ENCODE data around the gene INSR.
"Not testable (repeated sequence)": the region's sequence is repeated elsewhere in the genome, so short reads cannot be mapped to it uniquely, and the experiment has no call there.

INSR gene

DNA sequence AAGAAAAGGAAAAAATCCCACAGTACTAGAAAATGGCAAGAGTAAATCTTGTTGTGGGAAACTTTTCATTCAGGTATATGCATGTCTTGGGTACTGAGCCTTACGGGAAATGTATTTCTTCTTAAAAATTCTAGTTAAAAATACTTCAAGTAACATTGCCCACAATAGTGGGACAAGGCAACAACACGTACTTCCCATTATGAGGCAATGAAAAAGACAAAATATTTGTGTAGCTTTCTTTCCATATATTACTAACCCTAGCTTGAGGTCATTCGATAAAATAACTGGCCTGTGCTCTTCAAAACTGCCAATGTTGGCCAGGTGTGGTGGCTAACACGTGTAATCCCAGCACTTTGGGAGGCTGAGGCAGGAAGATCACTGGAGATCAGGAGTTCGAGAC is 99.2 kb downstream of the INSR start:
- no peak for DNase-seq
- ATAC-seq: no peak

DNA sequence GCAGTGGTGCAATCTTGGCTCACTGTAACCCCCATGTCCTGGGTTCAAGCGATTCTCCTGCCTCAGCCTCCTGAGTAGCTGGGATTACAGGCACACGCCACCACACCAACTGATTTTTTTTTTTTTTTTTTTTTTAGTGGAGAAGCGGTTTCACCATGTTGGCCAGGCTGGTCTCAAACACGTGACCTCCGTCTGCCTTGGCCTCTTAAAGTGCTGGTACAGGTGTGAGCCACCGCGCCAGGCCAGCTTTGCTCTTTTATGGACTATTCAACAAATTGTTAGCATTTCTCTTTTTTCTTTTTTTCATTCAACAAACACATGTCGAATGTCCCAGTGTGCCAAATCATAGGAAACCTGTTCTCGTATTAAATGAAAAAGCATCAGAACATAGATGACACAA is 99.6 kb downstream of the INSR start:
- ATAC-seq (no peak), DNase-seq (no peak)

- ATAC-seq: peak; percentile 54
- DNase-seq: peak; percentile 41
Measured at GRCh38 chr19:7191946-7192691, 102.1 kb downstream of the INSR start.

GRCh38 chr19:7188698-7189629 is 105.2 kb downstream of the INSR start:
- no peak for DNase-seq

GRCh38 chr19:7187605-7188339 is 106.4 kb downstream of the INSR start:
- no peak for DNase-seq
- ATAC-seq: no peak

More at GRCh38 chr19:7188698-7189629, 105.2 kb downstream of the INSR start:
- no peak for ATAC-seq

- no peak for ATAC-seq
- DNase-seq: no peak
Measured at GRCh38 chr19:7182489-7182888, 111.7 kb downstream of the INSR start.

DNA sequence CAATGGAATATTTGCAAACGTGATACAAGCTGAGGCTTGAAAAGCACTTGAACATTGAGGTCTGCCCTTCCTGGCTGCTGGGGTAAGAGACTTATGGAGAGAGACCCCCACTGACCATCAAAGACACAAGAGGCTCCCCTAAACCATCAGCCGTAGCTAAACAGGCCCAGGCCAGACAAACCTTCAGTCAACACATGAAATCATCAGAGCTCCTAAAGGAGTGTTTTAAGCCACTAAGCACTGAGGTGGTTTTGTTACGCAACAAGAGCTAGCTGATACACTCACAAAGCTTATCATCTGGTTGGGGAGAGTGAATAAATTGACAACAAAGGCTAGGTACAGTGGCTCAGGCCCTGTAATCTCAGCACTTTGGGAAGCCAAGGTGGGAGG is 114.3 kb downstream of the INSR start:
- no peak for DNase-seq
- no peak for ATAC-seq

GRCh38 chr19:7177926-7178325 is 116.3 kb downstream of the INSR start:
- ATAC-seq (no peak), DNase-seq (no peak)

DNA sequence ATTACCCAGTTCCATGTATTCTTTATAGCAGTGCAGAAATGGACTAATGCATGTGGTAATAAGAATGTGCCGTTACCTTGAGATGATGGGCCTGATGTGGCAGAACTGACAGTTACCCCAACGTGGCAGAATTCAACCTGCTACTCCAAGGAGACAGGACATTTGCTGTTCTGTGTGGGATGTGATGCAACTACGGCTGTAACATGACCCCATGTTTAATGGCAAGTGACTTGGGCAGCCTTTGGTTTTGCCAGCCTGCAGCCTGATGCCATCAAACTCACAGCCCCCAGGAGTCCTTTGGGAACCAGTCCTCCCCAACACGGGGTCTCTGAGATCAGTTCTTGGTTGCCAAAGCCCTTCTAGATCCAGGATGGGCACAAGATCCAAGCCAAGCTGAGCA is 117.4 kb downstream of the INSR start:
- no peak for ATAC-seq
- DNase-seq: no peak

DNA sequence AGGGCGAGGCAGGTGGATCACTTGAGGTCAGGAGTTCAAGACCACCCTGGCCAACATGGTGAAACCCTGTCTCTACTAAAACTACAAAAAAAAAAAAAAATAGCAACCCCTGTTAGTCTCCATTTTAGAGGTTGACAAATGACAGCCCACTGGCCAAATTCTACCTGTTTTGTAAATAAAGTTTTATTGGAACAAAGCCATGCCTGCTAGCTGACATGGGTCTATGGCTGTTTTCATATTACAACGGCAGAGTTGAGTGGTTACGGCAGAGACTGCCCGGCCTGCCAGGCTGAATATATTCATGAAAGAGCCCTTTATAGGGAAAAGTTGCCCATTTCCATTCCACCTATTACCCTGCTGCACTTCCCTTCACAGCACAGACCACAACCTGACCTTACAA is 121.4 kb downstream of the INSR start:
- no peak for ATAC-seq
- no peak for DNase-seq

GRCh38 chr19:7170983-7171382 is 123.2 kb downstream of the INSR start:
- DNase-seq (no peak), ATAC-seq (no peak)

GRCh38 chr19:7168941-7169340 is 125.3 kb downstream of the INSR start:
- ATAC-seq: no peak
- DNase-seq: no peak

DNA sequence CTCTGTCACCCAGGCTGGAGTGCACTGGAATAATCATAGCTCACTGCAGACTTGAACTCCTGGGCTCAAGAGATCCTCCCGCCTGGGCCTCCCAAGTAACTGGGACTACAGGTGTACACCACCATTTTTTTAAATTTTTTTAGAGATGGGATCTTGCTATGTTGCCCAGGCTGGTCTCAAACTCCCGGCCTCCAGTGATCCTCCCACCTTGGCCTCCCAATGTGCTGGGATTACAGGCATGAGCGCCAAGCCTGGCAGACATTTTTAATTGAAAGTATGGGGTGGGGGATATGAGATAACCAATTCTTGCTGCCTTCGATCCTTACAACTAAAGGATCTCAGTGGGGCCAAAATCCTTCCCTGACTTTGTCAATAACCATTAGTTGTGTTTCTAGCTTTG is 132.9 kb downstream of the INSR start:
- DNase-seq (no peak), ATAC-seq (no peak)

DNA sequence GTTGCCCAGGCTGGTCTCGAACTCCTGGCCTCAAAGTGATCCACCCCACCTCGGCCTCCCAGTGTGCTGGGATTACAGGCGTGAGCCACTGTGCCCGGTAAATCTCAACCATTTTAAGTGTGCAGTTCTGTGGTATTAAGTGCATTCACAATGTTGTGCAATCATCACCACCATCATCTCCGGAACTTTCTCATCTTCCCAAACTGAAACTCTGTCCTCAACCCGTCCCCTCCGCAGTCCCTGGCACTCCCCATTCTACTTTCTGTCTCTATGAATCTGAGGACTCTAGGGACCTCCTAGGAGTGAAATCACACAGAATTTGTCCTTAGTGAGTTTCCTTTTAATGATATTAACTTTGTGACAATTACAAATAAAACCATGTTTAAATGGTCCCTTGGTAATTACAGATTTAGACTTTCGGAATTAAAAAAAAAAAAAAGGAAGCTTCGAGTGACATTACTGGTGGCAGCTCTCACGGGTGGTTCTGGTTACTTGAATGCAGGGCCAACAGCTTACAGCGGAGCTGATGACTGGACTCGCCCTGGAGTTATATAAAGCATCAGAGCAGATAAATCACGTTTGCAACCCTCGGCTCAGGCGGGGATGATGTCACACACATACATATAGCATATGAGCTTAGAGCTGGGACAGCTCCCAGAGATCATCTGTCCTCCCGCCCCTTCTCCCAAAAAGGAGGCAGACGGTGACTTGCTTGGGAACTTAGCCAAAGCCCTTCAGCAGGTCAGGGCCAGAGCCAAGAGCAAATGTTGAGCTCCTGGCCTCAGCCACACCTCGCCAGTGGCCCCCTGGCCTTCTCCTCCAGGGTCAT is 134.9 kb downstream of the INSR start:
- ATAC-seq (no peak), DNase-seq (no peak)

DNA sequence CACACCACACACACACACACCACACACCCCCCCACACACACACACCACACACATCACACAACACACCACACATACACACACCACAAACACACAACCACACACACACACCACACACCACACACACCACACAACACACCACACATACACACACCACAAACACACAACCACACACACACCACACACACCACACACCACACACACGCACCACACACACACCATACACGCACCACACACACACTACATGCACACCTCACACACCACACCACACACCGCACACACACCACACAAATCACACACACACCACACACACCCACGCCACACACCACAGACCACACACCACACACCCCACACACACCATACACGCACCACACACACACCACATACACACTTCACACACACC is 141.2 kb downstream of the INSR start:
- ATAC-seq (no peak), DNase-seq (no peak)

- ATAC-seq (no peak), DNase-seq (no peak)
Measured at GRCh38 chr19:7152568-7152967, 141.6 kb downstream of the INSR start.

- ATAC-seq (no peak), DNase-seq (no peak)
Measured at GRCh38 chr19:7149956-7150705, 144.1 kb downstream of the INSR start.

DNA sequence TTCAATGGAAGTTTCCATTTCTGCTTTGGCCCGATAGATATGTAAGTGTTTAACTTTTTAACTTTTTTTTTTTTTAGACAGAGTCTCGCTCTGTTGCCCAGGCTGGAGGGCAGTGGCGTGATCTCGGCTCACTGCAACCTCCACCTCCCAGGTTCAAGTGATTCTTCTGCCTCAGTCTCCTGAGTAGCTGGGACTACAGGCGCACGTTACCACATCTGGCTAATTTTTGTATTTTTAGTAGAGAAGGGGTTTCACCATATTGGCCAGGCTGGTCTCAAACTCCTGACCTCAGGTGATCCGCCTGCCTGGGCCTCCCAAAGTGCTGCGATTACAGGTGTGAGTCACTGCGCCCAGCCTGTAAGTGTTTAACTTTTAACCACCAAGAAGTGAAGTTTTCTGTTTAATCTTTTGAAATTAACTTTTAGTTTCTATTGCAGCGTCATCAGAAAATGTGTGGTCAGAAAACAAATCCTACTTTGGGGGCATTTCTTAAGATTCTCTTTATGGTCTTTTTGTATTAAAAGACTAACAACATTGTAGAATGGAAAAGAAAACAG is 147.0 kb downstream of the INSR start:
- DNase-seq, ATAC-seq: not testable (repeated sequence)

DNA sequence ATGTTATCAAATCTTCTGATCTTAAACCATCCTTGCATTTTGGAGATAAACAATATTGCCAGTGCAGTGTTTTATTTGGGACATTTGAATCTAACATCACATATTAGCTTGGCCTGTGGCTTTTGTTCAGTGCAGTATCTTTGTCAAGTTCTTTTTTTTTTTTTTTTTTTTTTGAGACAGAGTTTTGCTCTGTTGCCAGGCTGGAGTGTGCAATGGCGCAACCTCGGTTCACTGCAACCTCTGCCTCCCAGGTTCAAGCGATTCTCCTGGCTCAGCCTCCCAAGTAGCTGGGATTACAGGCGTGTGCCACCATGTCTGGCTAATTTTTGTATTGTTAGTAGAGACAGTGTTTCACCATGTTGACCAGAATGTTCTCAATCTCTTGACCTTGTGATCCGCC is 148.1 kb downstream of the INSR start:
- not testable (repeated sequence) for ATAC-seq, DNase-seq

DNA sequence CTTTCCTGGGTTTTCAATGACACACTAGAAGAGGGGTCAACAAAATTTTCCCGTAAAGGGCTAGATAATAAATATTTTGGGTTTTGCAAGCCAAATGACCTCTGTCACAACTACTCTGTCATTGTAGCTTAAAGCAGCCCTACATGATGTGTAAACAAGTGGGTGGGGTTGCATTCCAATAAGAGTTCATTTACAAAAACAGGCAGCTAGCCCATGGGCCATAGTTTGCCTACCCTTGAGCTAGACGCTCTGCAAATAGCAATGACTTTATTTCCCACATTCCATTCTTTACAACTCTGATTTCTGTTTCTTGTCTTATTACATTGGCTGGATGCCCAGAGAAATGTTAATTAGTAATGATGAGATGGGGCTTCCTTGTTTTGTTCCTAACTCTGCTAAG is 148.7 kb downstream of the INSR start:
- ATAC-seq (no peak), DNase-seq (no peak)

DNA sequence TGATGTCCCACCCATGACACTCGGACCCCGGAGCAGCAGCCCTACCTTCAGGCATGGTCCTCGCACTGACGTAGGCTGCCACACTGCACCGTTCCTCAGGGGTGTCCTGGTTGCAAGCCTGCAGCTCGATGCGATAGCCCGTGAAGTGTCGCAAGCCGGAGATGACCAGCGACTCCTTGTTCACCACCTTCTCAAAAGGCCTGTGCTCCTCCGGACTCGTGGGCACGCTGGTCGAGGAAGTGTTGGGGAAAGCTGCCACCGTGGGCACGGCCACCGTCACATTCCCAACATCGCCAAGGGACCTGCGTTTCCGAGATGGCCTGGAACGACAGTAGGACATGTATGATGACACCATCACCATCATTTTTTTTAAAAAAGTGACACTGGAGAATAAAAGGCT is 151.4 kb downstream of the INSR start:
- DNase-seq: no peak

More for the DNA sequence above, 151.4 kb downstream of the INSR start:
- no peak for ATAC-seq
